Neural cell (in vitro differentiated cells): Measurements from ENCODE around the gene CYP2U1. TPM values are rescaled to one million over a fixed set of nuclear protein-coding genes. Genes with fewer than 3 reads are reported as not detected.

ENCODE experiments used
- H2AFZ ChIP-seq: fragments of 200-600, 300-800 bp; sonication (generic), shearing (Covaris generic); 2 replicates; pipeline ENCODE4 v1.6.0; 2014; ENCODE audit warnings: low read depth, mild to moderate bottlenecking, antibody characterized with exemption, low read length, moderate library complexity
- H3F3A ChIP-seq: fragments of 200-600 bp; shearing (Covaris generic); 2 replicates; pipeline ENCODE4 v1.6.1; 2016; ENCODE audit warnings: mild to moderate bottlenecking, moderate library complexity, mixed read lengths, antibody characterized with exemption, low read length; ENCODE audit not compliant: insufficient read depth, poor library complexity, severe bottlenecking
- H3K27ac ChIP-seq: fragments of 200-600, 300-800 bp; sonication (generic), shearing (Covaris generic); 2 replicates; pipeline ENCODE4 v1.5.1; 2014; ENCODE audit warnings: mild to moderate bottlenecking, low read length, moderate library complexity
- H3K27me3 ChIP-seq: fragments of 300-800, 200-600 bp; sonication (generic), shearing (Covaris generic); 2 replicates; pipeline ENCODE4 v1.6.0; 2014; ENCODE audit warnings: mild to moderate bottlenecking, low read depth, low read length, moderate library complexity; ENCODE audit not compliant: insufficient read depth
- H3K36me3 ChIP-seq: fragments of 300-800, 200-600 bp; sonication (generic), shearing (Covaris generic); 2 replicates; pipeline ENCODE4 v1.5.1; 2014; ENCODE audit warnings: mild to moderate bottlenecking, antibody characterized with exemption, low read length, moderate library complexity; ENCODE audit not compliant: insufficient read depth
- H3K4me2 ChIP-seq: fragments of 300-800, 200-600 bp; sonication (generic), shearing (Covaris generic); 2 replicates; pipeline ENCODE4 v1.6.0; 2014; ENCODE audit warnings: mild to moderate bottlenecking, low read length
- H3K4me3 ChIP-seq: fragments of 300-800, 200-600 bp; sonication (generic), shearing (Covaris generic); 2 replicates; pipeline ENCODE4 v1.5.1; 2014; ENCODE audit warnings: mild to moderate bottlenecking, low read length, moderate library complexity
- H3K79me2 ChIP-seq: fragments of 200-600 bp; shearing (Covaris generic); replicated peaks from 2 replicates; pipeline ENCODE4 v1.6.0; 2014; ENCODE audit warnings: mild to moderate bottlenecking, low read length, moderate library complexity; ENCODE audit not compliant: insufficient read depth
- H3K9ac ChIP-seq: fragments of 300-800, 200-600 bp; sonication (generic), shearing (Covaris generic); 2 replicates; pipeline ENCODE4 v1.6.1; 2016; ENCODE audit warnings: mild to moderate bottlenecking, low read length, mixed read lengths
- H3K9me2 ChIP-seq: fragments of 200-600 bp; shearing (Covaris generic); 2 replicates; pipeline ENCODE4 v1.6.1; 2016; ENCODE audit warnings: mild to moderate bottlenecking, low read length, mixed read lengths; ENCODE audit not compliant: insufficient read depth
- H3K9me3 ChIP-seq: fragments of 200-600, 300-800 bp; sonication (generic), shearing (Covaris generic); 2 replicates; pipeline ENCODE4 v1.6.1; 2016; ENCODE audit warnings: mild to moderate bottlenecking, mixed run types, low read length, moderate library complexity, mixed read lengths
- H4K20me1 ChIP-seq: fragments of 200-600 bp; shearing (Covaris generic); 2 replicates; pipeline ENCODE4 v1.6.1; 2016; ENCODE audit warnings: mild to moderate bottlenecking, mixed run types; ENCODE audit not compliant: insufficient read depth
- EP300 ChIP-seq: fragments of 450-650 bp; conservative IDR thresholded peaks from 2 replicates; pipeline ENCODE4 v1.6.1; 2014; ENCODE audit warnings: antibody characterized with exemption, mild to moderate bottlenecking, moderate library complexity; ENCODE audit not compliant: poor library complexity, severe bottlenecking
- EZH2 ChIP-seq: fragments of 200-600, 300-800 bp; shearing (Covaris generic), sonication (generic); IDR thresholded peaks from 2 replicates; pipeline ENCODE4 v1.6.1; 2014; ENCODE audit warnings: antibody characterized with exemption, low read length, borderline replicate concordance, mild to moderate bottlenecking; ENCODE audit not compliant: insufficient read depth, poor library complexity, severe bottlenecking
- MXI1 ChIP-seq: fragments of 450-650 bp; conservative IDR thresholded peaks from 2 replicates; pipeline ENCODE4 v1.6.1; 2014; ENCODE audit warnings: antibody characterized with exemption, mild to moderate bottlenecking; ENCODE audit not compliant: poor library complexity, severe bottlenecking
- POLR2AphosphoS5 ChIP-seq: IDR thresholded peaks from 2 replicates; pipeline ENCODE4 v1.6.1; 2012
- RAD21 ChIP-seq: fragments of 450-650 bp; conservative IDR thresholded peaks from 2 replicates; pipeline ENCODE4 v1.6.1; 2014; ENCODE audit warnings: antibody characterized with exemption, mild to moderate bottlenecking, moderate library complexity
- REST ChIP-seq: IDR thresholded peaks from 2 replicates; pipeline ENCODE4 v1.6.1; 2012; ENCODE audit warnings: borderline replicate concordance
- SMC3 ChIP-seq: fragments of 450-650 bp; conservative IDR thresholded peaks from 2 replicates; pipeline ENCODE4 v1.6.1; 2014; ENCODE audit warnings: antibody characterized with exemption, mild to moderate bottlenecking, moderate library complexity; ENCODE audit not compliant: poor library complexity
- TAF1 ChIP-seq: IDR thresholded peaks from 2 replicates; pipeline ENCODE4 v1.6.1; 2012; ENCODE audit warnings: low read depth
- polyA plus RNA-seq: library from polyadenylated mRNA; depleted of rRNA; stranded (reverse); fragments of >200 nt; gene quantifications from 2 replicates; pipeline ENCODE4 v1.2.3, GENCODE V29; 2014
- TF ChIP-seq, protein P1 (sequence below): fragments of 450-650 bp; IDR thresholded peaks from 2 replicates; pipeline ENCODE4 v1.5.1; 2014; ENCODE audit warnings: antibody characterized with exemption, mild to moderate bottlenecking, moderate library complexity; ENCODE audit not compliant: poor library complexity, severe bottlenecking

CYP2U1 gene
- polyA plus RNA-seq, 1 donor from 2014 or later = 8.8 TPM

- H4K20me1 ChIP-seq = no peaks in the 10 kb centered on the region
These were observed 24.8 kb upstream of the CYP2U1 start for GRCh38 chr4:107906458-107907100.

DNA sequence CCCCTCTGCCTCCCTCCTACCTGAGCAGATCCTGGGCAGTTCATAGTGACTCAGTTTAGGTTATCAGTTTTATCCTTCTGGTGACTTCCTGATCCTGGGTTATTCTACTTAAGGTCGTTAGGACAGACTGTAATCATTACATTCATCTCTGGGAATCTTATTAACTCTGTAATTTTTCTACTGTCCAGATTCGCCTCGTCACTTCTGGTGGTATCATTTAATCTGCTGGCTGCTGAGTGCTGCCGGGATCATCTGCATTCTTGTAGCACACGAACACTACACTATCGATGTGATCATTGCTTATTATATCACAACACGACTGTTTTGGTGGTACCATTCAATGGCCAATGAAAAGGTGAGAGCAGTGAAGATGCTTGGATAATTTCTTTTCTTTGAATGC is 23.0 kb upstream of the CYP2U1 start:
- no peak overlapping the region for H3K9ac ChIP-seq
- H3K4me3 ChIP-seq = no peak overlapping the region
- H3K27ac ChIP-seq = no peak overlapping the region
- H3K79me2 ChIP-seq = no peaks in the 10 kb centered on the region
- no peaks in the 10 kb centered on the region for H3K36me3 ChIP-seq
- H3F3A ChIP-seq = no peaks in the 10 kb centered on the region
- H3K9me3 ChIP-seq = no peaks in the 10 kb centered on the region
- no peaks in the 10 kb centered on the region for H4K20me1 ChIP-seq
- H3K9me2 ChIP-seq = no peaks in the 10 kb centered on the region
- no peak overlapping the region for H2AFZ ChIP-seq
- no peak overlapping the region for H3K4me2 ChIP-seq
- H3K27me3 ChIP-seq = no peaks in the 10 kb centered on the region
- TF ChIP-seq SMC3 (no peak), REST (no peak), EZH2 (no peak), EP300 (no peak), RAD21 (no peak), POLR2AphosphoS5 (no peak), TAF1 (no peak), MXI1 (no peak)
- TF ChIP-seq, protein P1, sequence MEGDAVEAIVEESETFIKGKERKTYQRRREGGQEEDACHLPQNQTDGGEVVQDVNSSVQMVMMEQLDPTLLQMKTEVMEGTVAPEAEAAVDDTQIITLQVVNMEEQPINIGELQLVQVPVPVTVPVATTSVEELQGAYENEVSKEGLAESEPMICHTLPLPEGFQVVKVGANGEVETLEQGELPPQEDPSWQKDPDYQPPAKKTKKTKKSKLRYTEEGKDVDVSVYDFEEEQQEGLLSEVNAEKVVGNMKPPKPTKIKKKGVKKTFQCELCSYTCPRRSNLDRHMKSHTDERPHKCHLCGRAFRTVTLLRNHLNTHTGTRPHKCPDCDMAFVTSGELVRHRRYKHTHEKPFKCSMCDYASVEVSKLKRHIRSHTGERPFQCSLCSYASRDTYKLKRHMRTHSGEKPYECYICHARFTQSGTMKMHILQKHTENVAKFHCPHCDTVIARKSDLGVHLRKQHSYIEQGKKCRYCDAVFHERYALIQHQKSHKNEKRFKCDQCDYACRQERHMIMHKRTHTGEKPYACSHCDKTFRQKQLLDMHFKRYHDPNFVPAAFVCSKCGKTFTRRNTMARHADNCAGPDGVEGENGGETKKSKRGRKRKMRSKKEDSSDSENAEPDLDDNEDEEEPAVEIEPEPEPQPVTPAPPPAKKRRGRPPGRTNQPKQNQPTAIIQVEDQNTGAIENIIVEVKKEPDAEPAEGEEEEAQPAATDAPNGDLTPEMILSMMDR = no peak

More at GRCh38 chr4:107906458-107907100, 24.8 kb upstream of the CYP2U1 start:
- TF ChIP-seq EZH2 (no peak), RAD21 (no peak)
- TF ChIP-seq, protein P1 = no peak
- H3F3A ChIP-seq = no peaks in the 10 kb centered on the region
- H3K9ac ChIP-seq = no peak overlapping the region
- no peaks in the 10 kb centered on the region for H3K9me2 ChIP-seq
- no peaks in the 10 kb centered on the region for H3K27me3 ChIP-seq
- no peak overlapping the region for H2AFZ ChIP-seq
- H3K4me3 ChIP-seq = no peak overlapping the region
- H3K9me3 ChIP-seq = no peaks in the 10 kb centered on the region
- H3K27ac ChIP-seq = no peak overlapping the region
- H3K36me3 ChIP-seq = no peaks in the 10 kb centered on the region
- no peaks in the 10 kb centered on the region for H3K79me2 ChIP-seq
- H3K4me2 ChIP-seq = no peak overlapping the region
